NCI-H1436 (cell line): ENCODE results near the gene NDOR1.

Experiments used
- DNase-seq: peaks from one replicate; lab custom pipeline; 2025; lab: John Stamatoyannopoulos, UW

The NDOR1 gene

DNA sequence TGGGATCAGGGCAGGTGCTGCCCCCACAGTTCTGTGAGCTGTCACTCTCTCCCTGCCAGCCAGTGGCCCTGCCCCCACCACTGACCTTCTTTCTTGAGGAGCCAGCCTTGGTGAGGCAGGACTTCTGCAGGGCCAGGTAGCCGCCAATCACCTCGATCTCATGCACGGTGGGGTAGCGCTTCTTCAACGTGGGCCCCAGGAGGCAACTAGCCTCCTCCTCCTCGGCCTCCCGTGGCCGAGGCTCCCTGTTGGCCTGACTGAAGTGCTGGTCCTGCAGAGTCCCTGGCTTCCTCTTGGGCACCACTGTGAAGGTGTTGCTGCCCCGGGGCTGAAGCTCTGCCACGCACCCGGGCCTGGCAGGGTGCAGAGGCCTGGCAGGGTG lies 6.6 kb upstream of the NDOR1 start:
- no peak for DNase-seq

DNA sequence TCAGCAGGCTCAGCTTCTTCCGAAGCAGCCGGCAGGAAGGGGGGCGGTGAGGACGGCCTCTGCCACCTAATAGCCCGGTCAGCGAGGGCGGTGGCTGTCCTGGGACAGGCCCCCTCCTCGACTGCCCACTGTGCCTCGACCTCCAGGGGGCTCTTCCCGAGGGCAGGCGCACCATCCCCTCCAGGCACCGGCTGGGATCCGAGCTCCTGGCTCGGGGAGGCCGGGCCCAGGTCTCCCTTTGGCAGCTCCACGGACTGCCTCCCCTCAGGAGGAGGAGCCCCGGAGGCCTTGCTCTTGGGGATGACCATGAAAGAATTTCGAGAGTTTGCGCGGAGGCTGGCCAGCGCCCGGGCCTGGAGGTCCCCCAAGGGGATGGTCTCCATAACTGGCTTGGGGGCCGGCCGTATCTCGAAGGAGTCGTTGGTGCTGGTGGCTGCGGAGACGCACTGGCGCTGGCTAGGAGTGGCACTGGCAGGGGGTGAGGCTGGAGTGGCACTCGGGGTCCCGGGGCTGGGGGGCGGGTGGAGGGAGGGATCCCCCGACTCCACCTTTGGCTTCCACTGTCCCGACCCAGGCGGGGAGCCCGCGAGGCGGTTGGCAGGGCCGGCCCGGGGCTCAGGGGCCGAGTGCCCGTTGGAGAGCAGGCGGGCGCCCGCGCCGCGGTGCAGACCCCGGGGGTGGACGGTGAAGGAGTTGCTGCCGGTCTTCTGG lies 5.9 kb upstream of the NDOR1 start:
- no peak for DNase-seq

DNA sequence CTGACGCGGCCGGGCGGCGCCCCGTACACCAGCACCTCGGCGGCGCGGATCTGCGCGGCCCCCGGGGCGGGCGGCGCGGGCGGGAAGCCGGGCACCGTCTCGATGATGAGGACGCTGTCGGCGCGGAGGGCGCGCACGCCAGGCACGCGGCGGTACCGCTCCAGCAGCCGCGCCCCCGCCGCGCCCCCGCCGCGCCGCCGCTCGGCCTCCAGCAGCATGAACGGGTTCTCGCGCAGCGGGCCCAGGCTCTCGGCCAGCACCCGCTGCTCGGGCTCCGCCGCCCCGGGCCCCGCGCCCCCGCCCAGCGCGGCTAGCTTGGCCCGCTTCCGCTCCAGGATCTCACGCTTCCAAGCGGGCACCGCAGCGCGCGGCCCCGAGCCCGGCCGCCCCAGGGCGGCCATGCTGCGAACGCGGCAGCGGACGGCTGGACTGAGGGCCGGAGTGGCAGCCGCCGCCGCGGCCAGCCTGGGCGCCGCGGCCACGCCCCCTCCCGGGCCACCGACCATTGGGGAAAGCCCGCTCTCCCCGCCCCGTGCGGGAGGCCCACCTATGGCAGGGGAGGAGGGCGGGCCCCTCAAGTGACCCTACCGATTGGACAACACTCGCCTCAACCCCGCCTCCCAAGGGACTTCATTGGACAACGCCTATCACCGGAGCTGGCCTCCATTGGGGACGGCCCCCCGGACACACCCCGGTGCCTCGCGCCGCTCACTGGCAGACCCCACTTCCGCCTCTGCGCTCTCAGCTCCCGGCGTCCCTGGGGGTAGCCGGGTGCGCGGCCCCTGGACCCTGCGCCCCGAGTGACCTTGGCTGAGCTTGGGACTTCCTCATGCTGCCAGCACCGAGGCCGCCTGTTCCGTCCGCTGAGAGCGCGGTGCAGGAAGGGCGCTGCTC lies 4.9 kb upstream of the NDOR1 start, which contains the start of gene TPRN:
TSS of gene TPRN (minus strand) at position 431 of the 894 bp plus-strand sequence. CDS start at position 401, 30 bp downstream.
- DNase-seq: peak; percentile 100

DNA sequence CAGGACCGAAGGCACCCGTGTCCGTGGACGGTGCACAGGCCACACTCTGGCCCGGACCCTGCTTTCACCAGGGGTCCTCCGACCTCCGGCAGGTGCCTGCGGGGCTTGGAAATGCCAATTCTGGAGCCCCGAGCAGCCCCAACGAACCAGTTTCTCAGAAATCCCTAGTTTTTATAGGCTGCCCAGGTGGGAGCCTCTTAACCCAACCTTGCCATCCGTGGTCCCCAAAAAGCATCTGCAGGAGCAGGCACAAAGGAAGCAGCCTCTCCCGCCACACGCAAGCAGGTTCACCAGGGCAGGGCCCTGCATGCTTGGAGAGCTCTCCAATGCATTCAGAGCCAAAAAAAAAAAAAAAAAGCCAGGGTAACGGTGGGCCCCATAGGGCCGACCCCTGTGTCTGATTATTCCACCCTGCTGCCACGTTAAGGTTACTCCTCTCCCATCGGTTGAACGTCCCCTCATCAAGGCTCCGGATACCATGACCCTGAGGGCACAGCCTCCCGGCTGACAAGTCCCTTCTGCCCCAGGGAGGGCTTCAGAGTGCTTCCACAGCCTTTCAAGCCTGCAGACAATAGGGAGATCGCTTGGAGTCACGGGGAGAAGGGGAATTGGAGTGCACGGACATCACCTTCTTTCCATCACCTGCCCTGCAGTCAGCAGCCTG lies 4.2 kb upstream of the NDOR1 start:
- DNase-seq: no peak

DNA sequence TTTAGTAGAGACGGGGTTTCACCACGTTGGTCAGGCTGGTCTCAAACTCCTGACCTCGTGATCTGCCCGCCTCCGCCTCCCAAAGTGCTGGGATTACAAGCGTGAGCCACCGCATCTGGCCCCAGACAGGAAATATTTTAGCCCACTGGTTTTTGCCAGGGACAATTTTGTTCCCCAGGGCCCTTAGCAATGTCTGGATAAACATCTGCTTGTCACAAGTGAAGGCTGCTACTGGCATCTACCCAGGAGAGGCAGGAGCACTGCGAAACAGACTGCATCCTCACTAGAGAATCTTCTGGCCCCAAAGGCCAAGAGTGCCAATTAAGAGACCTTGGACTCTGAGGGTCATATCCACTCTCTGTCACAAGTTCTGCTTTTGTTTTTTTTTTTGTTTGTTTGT lies 2.5 kb upstream of the NDOR1 start:
- no peak for DNase-seq

DNA sequence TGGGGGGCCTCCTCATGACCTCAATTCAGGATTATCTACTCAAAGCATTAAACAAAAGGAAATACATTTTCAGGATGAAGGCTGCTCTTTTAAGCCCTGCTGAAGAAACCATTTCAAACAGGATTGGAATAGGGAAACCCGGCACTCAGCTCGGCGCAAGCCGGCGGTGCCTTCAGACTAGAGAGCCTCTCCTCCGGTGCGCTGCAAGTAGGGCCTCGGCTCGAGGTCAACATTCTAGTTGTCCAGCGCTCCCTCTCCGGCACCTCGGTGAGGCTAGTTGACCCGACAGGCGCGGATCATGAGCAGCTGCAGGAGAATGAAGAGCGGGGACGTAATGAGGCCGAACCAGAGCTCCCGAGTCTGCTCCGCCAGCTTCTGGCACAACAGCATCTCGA lies 772 bp upstream of the NDOR1 start:
- DNase-seq: no peak

DNA sequence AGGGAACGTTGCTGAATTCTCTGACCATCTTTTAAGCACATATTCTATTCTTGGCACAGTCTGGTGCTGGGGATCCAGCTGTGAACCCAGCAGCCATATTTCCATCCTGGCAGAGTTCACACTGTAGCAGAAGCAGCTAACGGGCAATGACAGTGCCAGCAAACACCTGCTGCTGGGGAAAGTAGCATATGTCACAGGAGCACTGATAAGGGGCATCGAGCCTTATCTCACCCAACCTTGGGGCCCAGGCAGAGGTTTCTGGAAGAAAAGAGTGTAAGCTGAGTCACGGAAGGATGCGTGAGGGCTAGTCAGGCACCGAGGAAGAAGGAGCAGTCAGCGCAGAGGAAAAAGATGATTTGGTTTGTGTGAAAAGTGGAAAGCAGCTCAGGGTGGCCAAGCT lies 1.1 kb downstream of the NDOR1 start:
- no peak for DNase-seq

DNA sequence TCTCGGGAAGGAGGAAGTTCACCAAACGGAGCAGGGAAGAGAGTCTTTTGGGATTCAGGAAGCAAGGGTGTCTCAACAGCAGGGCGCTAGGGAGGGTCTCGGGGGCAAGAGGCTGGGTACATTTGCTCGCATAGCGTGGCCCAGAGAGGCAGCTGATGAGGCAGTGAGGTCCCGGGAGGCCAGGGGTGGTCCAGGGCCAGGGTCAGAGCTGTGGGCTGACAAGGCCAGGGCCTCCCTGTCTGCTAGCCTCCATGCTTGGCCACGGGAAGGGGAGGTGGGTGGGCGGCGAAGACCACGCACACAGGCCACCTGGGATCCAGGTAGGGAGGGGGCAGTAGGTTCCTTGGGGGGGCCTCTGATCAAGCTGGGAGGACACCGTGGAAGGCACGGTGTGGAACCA lies 6.0 kb downstream of the NDOR1 start:
- DNase-seq: no peak

DNA sequence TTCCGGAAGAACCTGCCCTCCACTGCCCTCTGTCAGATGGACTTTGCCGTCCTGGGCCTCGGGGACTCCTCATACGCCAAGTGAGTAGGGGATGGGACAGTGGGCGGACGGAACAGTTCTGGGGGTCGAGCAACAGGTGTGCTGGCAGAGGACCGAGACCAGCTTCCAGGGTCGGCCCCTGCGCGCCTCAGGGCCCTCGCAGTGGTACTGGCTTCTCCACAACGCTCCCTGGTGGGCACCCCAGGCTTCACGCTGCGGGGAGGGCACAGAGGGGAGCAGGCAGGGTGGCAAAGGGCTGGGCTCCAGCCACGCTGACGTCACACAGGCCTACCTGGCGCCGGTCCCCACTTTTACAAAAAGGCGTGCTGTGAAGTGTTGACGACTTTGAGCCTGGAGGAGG lies 7.0 kb downstream of the NDOR1 start:
- no peak for DNase-seq

DNA sequence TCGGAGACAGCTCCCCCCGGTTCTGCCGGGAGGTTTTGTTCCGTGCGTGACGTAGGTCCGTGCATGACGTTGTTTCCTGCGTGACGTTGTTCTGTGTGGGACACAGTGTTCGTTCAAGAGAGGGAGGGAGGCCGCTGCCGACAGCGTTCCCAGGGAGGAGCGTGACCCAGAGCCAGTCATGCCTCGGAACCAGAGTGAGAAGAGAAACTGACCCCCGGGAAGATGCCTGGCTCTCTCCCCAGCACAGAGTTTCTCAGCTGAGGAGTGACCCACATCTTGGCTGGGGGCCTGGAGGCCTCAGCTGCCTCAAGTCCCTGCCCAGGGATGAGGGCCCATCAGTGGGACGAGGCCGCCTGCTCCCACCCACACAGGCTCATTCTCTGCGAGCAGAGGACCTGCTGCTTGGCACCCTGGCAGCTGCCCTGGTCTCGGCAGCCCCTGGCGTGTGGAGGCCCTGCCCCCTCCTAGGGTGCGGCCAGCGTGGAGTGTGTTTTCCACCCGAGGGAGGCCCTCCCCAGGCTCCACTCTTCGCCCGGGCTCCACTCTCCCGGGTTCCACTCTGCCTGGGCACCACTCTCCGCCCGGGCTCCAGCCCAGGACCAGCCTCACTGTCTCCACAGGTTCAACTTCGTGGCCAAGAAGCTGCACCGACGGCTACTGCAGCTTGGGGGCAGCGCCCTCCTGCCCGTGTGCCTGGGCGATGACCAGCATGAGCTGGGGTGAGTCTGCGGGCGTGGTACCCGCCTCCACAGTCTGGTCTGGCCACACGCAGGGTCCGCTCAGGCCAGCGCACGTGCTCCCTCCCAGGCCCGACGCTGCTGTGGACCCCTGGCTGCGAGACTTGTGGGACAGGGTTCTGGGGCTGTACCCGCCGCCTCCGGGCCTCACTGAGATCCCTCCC lies 7.9 kb downstream of the NDOR1 start:
- DNase-seq: no peak

DNA sequence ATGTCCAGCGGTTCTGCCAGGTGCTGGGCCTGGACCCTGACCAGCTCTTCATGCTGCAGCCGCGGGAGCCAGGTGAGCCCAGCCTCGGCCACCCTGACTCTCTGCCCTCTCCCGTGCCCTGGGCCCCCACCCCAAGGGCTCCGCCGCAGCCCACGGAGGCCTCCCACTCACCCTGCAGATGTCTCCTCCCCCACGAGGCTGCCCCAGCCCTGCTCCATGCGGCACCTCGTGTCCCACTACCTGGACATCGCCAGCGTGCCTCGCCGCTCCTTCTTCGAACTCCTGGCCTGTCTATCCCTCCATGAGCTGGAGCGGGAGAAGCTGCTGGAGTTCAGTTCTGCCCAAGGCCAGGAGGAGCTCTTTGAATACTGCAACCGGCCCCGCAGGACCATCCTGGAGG lies 9.1 kb downstream of the NDOR1 start:
- DNase-seq: no peak

DNA sequence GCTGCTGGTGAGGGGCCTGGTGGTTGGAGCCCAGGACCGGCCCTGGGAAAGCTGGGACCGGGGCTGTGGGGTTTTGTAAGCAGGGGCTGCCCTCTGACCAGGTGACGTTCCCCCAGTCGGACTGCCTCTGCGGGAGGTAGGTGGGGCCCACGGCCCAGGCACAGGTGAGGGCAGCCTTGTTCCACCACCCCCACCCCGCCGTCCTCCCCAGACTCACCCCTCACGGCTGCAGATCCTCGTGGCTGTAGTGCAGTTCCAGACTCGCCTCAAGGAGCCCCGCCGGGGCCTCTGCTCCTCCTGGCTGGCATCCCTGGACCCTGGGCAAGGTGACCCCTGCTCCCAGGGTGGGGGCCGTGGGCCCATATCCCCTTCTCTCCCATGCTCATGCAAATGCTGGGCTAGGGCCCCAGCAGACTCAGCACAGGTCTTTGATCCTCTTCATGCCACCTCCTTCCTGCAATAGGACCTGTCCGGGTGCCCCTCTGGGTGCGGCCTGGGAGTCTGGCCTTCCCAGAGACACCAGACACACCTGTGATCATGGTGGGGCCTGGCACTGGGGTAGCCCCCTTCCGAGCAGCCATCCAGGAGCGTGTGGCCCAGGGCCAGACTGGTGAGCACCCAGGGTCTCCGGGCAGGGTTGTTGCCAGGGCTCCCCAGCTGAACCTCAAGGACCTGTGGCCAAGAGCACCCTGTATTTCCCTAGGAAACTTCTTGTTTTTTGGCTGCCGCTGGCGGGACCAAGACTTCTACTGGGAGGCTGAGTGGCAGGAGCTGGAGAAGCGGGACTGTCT lies 9.9 kb downstream of the NDOR1 start:
- DNase-seq: no peak

DNA sequence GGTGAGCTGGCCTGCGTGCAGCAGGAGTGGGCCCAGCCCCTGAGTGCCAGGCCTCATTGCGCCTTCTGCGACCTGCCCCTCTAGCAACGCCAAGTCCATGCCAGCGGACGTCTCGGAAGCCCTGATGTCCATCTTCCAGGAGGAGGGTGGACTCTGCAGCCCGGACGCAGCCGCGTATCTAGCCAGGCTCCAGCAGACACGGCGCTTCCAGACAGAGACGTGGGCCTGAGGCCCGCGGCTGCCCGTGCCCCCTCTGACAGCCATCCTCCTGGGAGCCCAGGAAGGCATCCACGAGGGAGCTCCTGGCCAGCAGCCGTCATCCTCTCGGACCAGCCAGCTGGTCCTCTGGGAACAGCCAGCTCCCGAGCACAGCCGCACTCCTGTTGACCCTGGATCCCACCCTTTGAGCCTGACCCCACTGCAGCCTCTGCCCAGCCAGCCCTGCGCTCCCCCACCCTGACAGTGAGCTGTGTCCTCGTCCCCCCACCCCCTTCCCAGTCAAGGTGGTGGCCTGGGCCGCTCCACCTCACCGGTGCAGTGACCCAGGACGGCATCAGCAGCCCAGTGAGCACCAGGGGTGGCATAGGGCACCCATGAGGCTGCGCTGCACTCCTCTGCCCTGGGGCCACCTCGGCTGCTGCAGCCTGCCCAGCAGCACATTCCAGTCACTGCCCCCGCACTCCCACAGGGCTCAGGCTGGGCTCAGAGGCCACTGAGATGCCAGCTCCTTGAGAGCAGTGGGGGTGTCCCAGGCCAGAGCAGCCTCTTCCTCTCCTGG lies 10.9 kb downstream of the NDOR1 start:
- DNase-seq: no peak

DNA sequence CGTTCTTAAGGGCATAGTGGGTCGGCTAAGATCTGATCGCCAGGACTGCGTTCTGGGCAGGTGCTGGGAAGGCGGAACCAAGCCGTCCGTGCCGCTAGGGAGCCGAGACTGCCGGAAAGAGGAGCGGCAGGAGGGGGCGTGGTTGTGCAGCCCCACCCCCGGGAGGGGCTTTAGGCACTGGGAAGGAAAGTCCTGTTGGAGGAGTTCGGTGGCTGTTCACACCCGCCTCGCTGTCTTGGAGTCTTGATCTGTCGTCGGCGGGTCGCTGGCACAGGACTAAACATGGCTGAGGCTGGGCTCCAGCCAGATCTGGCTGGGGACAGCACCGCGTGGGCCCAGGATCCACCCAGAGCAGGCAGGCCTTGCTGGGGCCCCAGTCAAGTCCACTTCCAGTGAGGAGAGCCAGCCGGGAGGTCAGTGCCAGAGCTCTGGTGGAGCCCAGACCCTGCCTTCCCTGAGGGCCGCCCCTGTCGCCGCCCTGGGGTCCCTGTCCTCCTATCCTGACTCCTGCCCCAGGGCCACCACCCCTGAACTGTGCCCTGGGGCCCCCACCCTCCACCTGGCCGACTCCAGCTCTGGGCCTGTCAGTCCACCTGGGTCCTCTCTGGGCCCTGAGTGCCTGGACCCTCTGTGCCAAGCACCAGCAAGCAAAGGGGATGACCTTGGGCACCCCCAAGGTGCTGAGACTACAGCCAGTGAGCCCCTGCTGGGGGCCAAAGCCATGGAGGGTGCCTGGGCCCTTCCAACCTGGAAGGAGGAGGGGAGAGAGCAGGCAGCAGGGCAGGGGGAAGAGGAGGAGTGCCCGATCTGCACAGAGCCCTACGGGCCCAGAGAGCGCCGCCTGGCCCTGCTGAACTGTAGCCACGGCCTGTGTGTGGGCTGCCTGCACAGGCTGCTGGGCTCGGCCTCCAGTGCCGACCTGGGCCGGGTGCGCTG lies 12.0 kb downstream of the NDOR1 start:
- DNase-seq: peak; percentile 30

DNA sequence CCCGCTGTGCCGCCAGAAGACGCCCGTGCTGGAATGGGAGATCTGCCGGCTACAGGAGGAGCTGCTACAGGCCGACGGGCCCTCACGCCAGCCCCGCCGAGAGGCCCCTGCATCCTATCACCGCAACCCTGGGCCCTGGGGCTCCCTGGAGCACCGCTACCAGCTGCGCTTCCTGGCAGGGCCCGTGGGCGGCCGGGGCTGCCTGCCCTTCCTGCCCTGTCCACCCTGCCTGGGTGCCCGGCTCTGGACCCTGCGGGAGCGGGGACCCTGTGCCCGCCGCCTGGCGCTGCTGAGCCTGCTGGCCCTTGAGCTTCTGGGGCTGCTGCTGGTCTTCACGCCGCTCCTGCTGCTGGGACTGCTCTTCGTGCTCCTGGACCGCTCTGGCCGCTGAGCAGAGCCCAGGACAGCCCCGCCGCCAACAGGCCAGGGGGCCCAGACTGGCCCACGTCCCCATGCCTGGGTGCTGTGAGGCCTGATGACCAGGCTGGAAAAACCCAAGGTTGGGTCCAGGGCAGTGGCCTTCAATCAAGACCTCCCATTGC lies 12.8 kb downstream of the NDOR1 start:
- no peak for DNase-seq

DNA sequence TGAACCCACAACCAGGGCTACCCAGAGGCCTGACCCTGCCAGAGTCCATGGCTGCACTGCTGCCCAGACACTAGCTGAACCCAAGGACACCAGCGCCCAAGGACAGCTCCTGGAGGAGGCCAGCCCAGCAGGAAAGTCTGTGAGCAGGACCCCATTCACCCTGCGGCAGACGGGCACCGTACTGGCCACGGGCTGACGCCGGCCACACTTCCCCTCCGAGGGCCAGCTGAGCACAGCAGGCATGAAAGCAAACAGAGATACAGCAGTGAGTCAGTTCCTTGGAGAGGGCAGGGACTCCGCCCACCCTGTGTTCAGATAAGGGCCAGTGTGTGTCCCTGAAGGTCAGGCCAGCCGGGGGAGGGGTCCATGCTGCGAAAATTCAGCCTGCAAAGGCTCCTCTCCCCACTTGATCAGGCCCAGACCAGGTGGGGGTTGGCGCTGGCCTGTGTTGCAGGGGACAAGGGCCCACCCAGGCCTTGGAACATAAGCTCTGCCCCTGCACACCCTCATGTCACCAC lies 13.3 kb downstream of the NDOR1 start:
- DNase-seq: no peak

DNA sequence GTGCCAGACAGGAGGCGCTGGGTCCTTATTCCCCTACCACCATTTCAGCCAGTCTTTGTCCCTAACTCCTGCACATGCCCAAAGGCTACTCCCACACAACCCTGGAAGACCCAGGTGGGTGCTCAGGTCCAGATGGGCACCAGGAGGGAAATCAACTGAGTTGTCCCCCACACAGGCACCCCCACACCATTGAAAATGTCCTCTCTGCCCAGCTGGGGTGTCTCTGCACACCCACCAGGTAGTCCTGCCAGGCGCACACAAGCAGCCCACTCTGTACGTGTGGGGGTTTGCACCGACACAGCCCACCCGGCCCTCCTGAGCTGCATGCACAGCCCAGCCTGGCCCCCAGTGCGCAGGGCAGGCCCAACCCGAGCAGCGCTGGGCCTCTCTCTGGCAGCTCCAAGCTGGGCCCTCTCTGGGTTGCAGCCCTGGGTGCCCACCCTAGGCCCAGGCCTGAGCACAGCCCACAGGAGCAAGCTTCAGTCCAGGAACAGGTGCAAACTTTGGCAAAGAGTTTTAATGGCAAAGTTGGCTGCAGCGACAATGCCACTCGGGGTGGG lies 14.3 kb downstream of the NDOR1 start:
- DNase-seq: no peak
